HG03039 (cell line): ENCODE data around the gene CEBPA.

ENCODE experiments used
- ATAC-seq: cut with Tn5 transposase; IDR thresholded peaks from one replicate; pipeline ENCODE4 v1.9.1; 2021; ENCODE audit warnings: mild to moderate bottlenecking, moderate library complexity; ENCODE audit not compliant: unreplicated experiment

The CEBPA gene

GRCh38 chr19:33289261-33289660, 13.1 kb downstream of the CEBPA start:
- no peak for ATAC-seq

- ATAC-seq, result no peak
Observed at GRCh38 chr19:33288666-33289065, 13.7 kb downstream of the CEBPA start.

- ATAC-seq, result no peak
Observed at GRCh38 chr19:33287927-33288326, 14.4 kb downstream of the CEBPA start.

- ATAC-seq, result no peak
Observed at GRCh38 chr19:33287438-33287837, 14.9 kb downstream of the CEBPA start.

- no peak for ATAC-seq
Observed at GRCh38 chr19:33286899-33287298, 15.4 kb downstream of the CEBPA start.

- no peak for ATAC-seq
Observed at GRCh38 chr19:33285441-33285927, 16.9 kb downstream of the CEBPA start.

- no peak for ATAC-seq
Observed at GRCh38 chr19:33284756-33285155, 17.6 kb downstream of the CEBPA start.

- ATAC-seq, result no peak
Observed at GRCh38 chr19:33284146-33284643, 18.1 kb downstream of the CEBPA start.

GRCh38 chr19:33283589-33283988, 18.7 kb downstream of the CEBPA start:
- no peak for ATAC-seq

GRCh38 chr19:33282036-33282671, 20.2 kb downstream of the CEBPA start:
- ATAC-seq, result no peak

GRCh38 chr19:33281296-33281926, 20.9 kb downstream of the CEBPA start:
- ATAC-seq, result no peak

- ATAC-seq, result peak; percentile 79
Observed at GRCh38 chr19:33280351-33280921, 21.9 kb downstream of the CEBPA start.

- no peak for ATAC-seq
Observed at GRCh38 chr19:33279430-33280350, 22.6 kb downstream of the CEBPA start.

- no peak for ATAC-seq
Observed at GRCh38 chr19:33278403-33279269, 23.7 kb downstream of the CEBPA start.

- no peak for ATAC-seq
Observed at GRCh38 chr19:33278023-33278402, 24.3 kb downstream of the CEBPA start.

GRCh38 chr19:33277434-33277833, 24.9 kb downstream of the CEBPA start:
- no peak for ATAC-seq

GRCh38 chr19:33275933-33276619, 26.3 kb downstream of the CEBPA start:
- ATAC-seq, result no peak

GRCh38 chr19:33275559-33275932, 26.8 kb downstream of the CEBPA start:
- no peak for ATAC-seq

- no peak for ATAC-seq
Observed at GRCh38 chr19:33274663-33275558, 27.4 kb downstream of the CEBPA start.
